ENCODE measurements around the gene GPS1.

Gene GPS1

GRCh38 chr17:82106688-82107305, 55.1 kb downstream of the GPS1 start:
- DNase-seq: no peak

Measured in cerebellar nuclear complex (tissue), 1 donor.